HEK293 (cell line): ENCODE results near the gene SEC16A.

ENCODE experiments used
- GLIS1 ChIP-seq: fragments of 450-650 bp; formaldehyde crosslinking; IDR thresholded peaks from 2 replicates; pipeline ENCODE4 v1.5.1; 2016; ENCODE audit warnings: missing biosample characterization, missing genetic modification characterization
- GLIS2 ChIP-seq: fragments of 450-650 bp; formaldehyde crosslinking; IDR thresholded peaks from 2 replicates; pipeline ENCODE4 v1.5.1; 2016; ENCODE audit warnings: missing biosample characterization, missing genetic modification characterization
- HOXA7 ChIP-seq: sonication (generic); formaldehyde crosslinking; IDR thresholded peaks from 2 replicates; pipeline ENCODE4 v1.8.1; 2022; ENCODE audit warnings: missing genetic modification reagents, borderline replicate concordance
- OSR2 ChIP-seq: fragments of 450-650 bp; formaldehyde crosslinking; IDR thresholded peaks from 2 replicates; pipeline ENCODE4 v1.5.1; 2016; ENCODE audit warnings: missing biosample characterization, missing genetic modification characterization
- REPIN1 ChIP-seq: fragments of 450-650 bp; formaldehyde crosslinking; IDR thresholded peaks from 2 replicates; pipeline ENCODE4 v1.5.1; 2017; ENCODE audit warnings: missing biosample characterization, missing genetic modification characterization, low read depth
- SP7 ChIP-seq: fragments of 450-650 bp; formaldehyde crosslinking; IDR thresholded peaks from 2 replicates; pipeline ENCODE4 v1.5.1; 2016; ENCODE audit warnings: missing biosample characterization, missing genetic modification characterization
- TCF7L2 ChIP-seq: IDR thresholded peaks from 2 replicates; pipeline ENCODE4 v1.6.1; 2011; ENCODE audit warnings: low read depth, mild to moderate bottlenecking, inconsistent platforms, low read length, moderate library complexity, borderline replicate concordance
- ZBTB8A ChIP-seq: fragments of 450-650 bp; formaldehyde crosslinking; IDR thresholded peaks from 2 replicates; pipeline ENCODE4 v1.5.1; 2016; ENCODE audit warnings: missing biosample characterization, missing genetic modification characterization
- ZIC2 ChIP-seq: fragments of 450-650 bp; formaldehyde crosslinking; IDR thresholded peaks from 2 replicates; pipeline ENCODE4 v1.5.1; 2016; ENCODE audit warnings: missing biosample characterization, missing genetic modification characterization
- ZNF10 ChIP-seq: fragments of 450-650 bp; formaldehyde crosslinking; IDR thresholded peaks from 2 replicates; pipeline ENCODE4 v1.5.1; 2017; ENCODE audit warnings: missing biosample characterization, missing genetic modification characterization
- ZNF112 ChIP-seq: fragments of 450-650 bp; formaldehyde crosslinking; IDR thresholded peaks from 2 replicates; pipeline ENCODE4 v1.5.0; 2017; ENCODE audit warnings: missing biosample characterization, missing genetic modification characterization
- ZNF23 ChIP-seq: fragments of 450-650 bp; formaldehyde crosslinking; IDR thresholded peaks from 2 replicates; pipeline ENCODE4 v1.5.1; 2016; ENCODE audit warnings: missing biosample characterization, missing genetic modification characterization, borderline replicate concordance
- ZNF302 ChIP-seq: fragments of 450-650 bp; formaldehyde crosslinking; IDR thresholded peaks from 2 replicates; pipeline ENCODE4 v1.5.1; 2016; ENCODE audit warnings: missing biosample characterization, missing genetic modification characterization, low read depth
- ZNF366 ChIP-seq: fragments of 450-650 bp; formaldehyde crosslinking; conservative IDR thresholded peaks from 2 replicates; pipeline ENCODE4 v1.5.1; 2016; ENCODE audit warnings: missing biosample characterization, missing genetic modification characterization
- ZNF529 ChIP-seq: fragments of 450-650 bp; formaldehyde crosslinking; IDR thresholded peaks from 2 replicates; pipeline ENCODE4 v1.5.1; 2017; ENCODE audit warnings: missing genetic modification characterization, missing biosample characterization; ENCODE audit not compliant: insufficient replicate concordance
- ZNF596 ChIP-seq: fragments of 450-650 bp; IDR thresholded peaks from 2 replicates; pipeline ENCODE4 v1.5.0; 2018; ENCODE audit warnings: missing biosample characterization, mild to moderate bottlenecking, missing genetic modification characterization, moderate library complexity
- ZNF600 ChIP-seq: fragments of 450-650 bp; formaldehyde crosslinking; IDR thresholded peaks from 2 replicates; pipeline ENCODE4 v1.5.1; 2016; ENCODE audit warnings: missing biosample characterization, missing genetic modification characterization
- ZNF707 ChIP-seq: fragments of 450-650 bp; formaldehyde crosslinking; IDR thresholded peaks from 2 replicates; pipeline ENCODE4 v1.5.1; 2016; ENCODE audit warnings: missing biosample characterization, missing genetic modification characterization
- ZSCAN30 ChIP-seq: fragments of 450-650 bp; IDR thresholded peaks from 2 replicates; pipeline ENCODE4 v1.5.1; 2018; ENCODE audit warnings: missing biosample characterization, mild to moderate bottlenecking, missing genetic modification characterization, moderate library complexity
- TF ChIP-seq, protein P1 (sequence below): fragments of 450-650 bp; formaldehyde crosslinking; IDR thresholded peaks from 2 replicates; pipeline ENCODE4 v1.5.1; 2016; ENCODE audit warnings: missing biosample characterization, missing genetic modification characterization
- TF ChIP-seq, protein P2 (sequence below): fragments of 450-650 bp; formaldehyde crosslinking; IDR thresholded peaks from 2 replicates; pipeline ENCODE4 v1.5.1; 2016; ENCODE audit warnings: missing biosample characterization, missing genetic modification characterization, borderline replicate concordance
- TF ChIP-seq, protein P3 (sequence below): fragments of 450-650 bp; formaldehyde crosslinking; IDR thresholded peaks from 2 replicates; pipeline ENCODE4 v1.5.1; 2016; ENCODE audit warnings: missing biosample characterization, missing genetic modification characterization
- TF ChIP-seq, protein P4 (sequence below): fragments of 450-650 bp; IDR thresholded peaks from 2 replicates; pipeline ENCODE4 v1.5.1; 2018; ENCODE audit warnings: missing biosample characterization, missing genetic modification characterization
- TF ChIP-seq, protein P5 (sequence below): fragments of 450-650 bp; formaldehyde crosslinking; IDR thresholded peaks from 2 replicates; pipeline ENCODE4 v1.5.1; 2017; ENCODE audit warnings: missing biosample characterization, mild to moderate bottlenecking, missing genetic modification characterization, moderate library complexity
- TF ChIP-seq, protein P6 (sequence below): fragments of 450-650 bp; formaldehyde crosslinking; conservative IDR thresholded peaks from 2 replicates; pipeline ENCODE4 v1.5.1; 2016; ENCODE audit warnings: low read depth, missing biosample characterization, missing genetic modification characterization

SEC16A gene

DNA sequence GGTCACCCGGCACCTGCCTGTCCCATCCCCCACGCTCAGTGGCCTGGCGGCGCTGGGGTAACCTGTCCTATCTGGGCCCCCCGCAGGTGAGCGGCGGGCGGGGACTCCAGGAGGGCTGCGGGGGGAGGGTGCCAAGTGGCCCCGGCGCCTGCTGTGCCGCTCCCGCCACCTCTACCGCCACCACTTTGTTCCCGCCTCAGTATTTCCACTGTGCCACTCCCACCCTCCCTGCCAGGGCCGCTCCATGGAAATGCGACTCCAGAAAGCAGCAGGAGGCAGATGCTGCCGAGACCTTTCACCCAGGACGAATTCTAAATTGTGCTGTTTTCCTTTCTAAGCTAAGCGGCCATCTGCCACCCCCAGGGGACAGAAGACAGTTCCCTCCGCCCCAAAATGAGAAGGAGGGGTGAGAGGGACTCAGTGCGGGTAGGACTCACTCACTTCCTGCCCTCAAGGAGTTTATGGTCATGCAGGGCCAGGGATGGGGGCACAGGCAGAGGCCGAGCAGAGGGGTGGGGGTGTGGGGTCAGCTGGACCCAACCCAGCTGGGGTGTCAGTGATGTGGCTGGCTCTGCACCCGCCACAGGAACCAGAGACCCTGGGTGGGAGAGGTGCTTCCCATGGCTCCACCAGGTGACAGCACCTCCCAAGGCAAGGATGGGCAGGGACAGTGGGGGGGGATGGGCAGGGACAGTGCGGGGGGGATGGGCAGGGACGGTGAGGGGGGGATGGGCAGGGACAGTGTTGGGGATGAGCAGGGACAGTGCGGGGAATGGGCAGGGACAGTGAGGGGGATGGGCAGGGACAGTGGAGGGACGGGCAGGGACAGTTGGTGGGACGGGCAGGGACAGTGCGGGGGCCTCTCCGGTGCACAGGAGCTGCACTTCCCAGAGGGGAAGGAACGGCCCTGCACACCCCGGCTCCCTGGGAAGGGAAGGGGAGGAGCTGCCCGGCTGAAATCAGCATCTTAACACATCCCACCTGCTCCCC lies 45.2 kb upstream of the SEC16A start (continued):
- TF ChIP-seq, protein P1, sequence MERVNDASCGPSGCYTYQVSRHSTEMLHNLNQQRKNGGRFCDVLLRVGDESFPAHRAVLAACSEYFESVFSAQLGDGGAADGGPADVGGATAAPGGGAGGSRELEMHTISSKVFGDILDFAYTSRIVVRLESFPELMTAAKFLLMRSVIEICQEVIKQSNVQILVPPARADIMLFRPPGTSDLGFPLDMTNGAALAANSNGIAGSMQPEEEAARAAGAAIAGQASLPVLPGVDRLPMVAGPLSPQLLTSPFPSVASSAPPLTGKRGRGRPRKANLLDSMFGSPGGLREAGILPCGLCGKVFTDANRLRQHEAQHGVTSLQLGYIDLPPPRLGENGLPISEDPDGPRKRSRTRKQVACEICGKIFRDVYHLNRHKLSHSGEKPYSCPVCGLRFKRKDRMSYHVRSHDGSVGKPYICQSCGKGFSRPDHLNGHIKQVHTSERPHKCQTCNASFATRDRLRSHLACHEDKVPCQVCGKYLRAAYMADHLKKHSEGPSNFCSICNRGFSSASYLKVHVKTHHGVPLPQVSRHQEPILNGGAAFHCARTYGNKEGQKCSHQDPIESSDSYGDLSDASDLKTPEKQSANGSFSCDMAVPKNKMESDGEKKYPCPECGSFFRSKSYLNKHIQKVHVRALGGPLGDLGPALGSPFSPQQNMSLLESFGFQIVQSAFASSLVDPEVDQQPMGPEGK (tag by site-specific recombination): peak; percentile 76
- TF ChIP-seq, protein P2, sequence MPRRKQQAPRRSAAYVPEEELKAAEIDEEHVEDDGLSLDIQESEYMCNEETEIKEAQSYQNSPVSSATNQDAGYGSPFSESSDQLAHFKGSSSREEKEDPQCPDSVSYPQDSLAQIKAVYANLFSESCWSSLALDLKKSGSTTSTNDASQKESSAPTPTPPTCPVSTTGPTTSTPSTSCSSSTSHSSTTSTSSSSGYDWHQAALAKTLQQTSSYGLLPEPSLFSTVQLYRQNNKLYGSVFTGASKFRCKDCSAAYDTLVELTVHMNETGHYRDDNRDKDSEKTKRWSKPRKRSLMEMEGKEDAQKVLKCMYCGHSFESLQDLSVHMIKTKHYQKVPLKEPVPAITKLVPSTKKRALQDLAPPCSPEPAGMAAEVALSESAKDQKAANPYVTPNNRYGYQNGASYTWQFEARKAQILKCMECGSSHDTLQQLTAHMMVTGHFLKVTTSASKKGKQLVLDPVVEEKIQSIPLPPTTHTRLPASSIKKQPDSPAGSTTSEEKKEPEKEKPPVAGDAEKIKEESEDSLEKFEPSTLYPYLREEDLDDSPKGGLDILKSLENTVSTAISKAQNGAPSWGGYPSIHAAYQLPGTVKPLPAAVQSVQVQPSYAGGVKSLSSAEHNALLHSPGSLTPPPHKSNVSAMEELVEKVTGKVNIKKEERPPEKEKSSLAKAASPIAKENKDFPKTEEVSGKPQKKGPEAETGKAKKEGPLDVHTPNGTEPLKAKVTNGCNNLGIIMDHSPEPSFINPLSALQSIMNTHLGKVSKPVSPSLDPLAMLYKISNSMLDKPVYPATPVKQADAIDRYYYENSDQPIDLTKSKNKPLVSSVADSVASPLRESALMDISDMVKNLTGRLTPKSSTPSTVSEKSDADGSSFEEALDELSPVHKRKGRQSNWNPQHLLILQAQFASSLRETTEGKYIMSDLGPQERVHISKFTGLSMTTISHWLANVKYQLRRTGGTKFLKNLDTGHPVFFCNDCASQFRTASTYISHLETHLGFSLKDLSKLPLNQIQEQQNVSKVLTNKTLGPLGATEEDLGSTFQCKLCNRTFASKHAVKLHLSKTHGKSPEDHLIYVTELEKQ (tag by site-specific recombination): 0 out of 2 replicates have a peak, but pooled peaks have one; percentile 15
- TF ChIP-seq TCF7L2: peak; percentile 30; the same call in 1 of the 2 replicates
- TF ChIP-seq, protein P3, sequence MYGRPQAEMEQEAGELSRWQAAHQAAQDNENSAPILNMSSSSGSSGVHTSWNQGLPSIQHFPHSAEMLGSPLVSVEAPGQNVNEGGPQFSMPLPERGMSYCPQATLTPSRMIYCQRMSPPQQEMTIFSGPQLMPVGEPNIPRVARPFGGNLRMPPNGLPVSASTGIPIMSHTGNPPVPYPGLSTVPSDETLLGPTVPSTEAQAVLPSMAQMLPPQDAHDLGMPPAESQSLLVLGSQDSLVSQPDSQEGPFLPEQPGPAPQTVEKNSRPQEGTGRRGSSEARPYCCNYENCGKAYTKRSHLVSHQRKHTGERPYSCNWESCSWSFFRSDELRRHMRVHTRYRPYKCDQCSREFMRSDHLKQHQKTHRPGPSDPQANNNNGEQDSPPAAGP (tag by site-specific recombination): peak; percentile 95
- 0 out of 2 replicates have a peak, but pooled peaks have one; percentile 17 for TF ChIP-seq ZSCAN30
- TF ChIP-seq, protein P4, sequence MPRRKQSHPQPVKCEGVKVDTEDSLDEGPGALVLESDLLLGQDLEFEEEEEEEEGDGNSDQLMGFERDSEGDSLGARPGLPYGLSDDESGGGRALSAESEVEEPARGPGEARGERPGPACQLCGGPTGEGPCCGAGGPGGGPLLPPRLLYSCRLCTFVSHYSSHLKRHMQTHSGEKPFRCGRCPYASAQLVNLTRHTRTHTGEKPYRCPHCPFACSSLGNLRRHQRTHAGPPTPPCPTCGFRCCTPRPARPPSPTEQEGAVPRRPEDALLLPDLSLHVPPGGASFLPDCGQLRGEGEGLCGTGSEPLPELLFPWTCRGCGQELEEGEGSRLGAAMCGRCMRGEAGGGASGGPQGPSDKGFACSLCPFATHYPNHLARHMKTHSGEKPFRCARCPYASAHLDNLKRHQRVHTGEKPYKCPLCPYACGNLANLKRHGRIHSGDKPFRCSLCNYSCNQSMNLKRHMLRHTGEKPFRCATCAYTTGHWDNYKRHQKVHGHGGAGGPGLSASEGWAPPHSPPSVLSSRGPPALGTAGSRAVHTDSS (tag by site-specific recombination): no peak
- TF ChIP-seq, protein P5, sequence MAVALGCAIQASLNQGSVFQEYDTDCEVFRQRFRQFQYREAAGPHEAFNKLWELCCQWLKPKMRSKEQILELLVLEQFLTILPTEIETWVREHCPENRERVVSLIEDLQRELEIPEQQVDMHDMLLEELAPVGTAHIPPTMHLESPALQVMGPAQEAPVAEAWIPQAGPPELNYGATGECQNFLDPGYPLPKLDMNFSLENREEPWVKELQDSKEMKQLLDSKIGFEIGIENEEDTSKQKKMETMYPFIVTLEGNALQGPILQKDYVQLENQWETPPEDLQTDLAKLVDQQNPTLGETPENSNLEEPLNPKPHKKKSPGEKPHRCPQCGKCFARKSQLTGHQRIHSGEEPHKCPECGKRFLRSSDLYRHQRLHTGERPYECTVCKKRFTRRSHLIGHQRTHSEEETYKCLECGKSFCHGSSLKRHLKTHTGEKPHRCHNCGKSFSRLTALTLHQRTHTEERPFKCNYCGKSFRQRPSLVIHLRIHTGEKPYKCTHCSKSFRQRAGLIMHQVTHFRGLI (tag by site-specific recombination): no peak
- TF ChIP-seq ZNF707 (tag by site-specific recombination): no peak
- TF ChIP-seq GLIS2 (tag by site-specific recombination): peak; percentile 54; the same call in 1 of the 2 replicates
- peak; percentile 46; the same call in 1 of the 2 replicates for TF ChIP-seq ZNF600 (tag by site-specific recombination)
- TF ChIP-seq ZIC2 (tag by site-specific recombination): peak; percentile 95
- peak; percentile 61; the same call in 1 of the 2 replicates for TF ChIP-seq ZBTB8A (tag by site-specific recombination)
- TF ChIP-seq OSR2 (tag by site-specific recombination): peak; percentile 82
- TF ChIP-seq REPIN1 (tag by site-specific recombination): no peak
- TF ChIP-seq ZNF366 (tag by site-specific recombination): no peak
- peak; percentile 66 for TF ChIP-seq ZNF10
- 0 out of 2 replicates have a peak, but pooled peaks have one; percentile 33 for TF ChIP-seq ZNF596 (tag by site-specific recombination)
- TF ChIP-seq ZNF302 (tag by site-specific recombination): no peak
- TF ChIP-seq ZNF529 (tag by site-specific recombination): no peak
- no peak for TF ChIP-seq ZNF112
- TF ChIP-seq SP7: peak; percentile 79
- no peak for TF ChIP-seq HOXA7 (CRISPR knock-in tag)
- peak; percentile 97 for TF ChIP-seq GLIS1 (tag by site-specific recombination)
- TF ChIP-seq, protein P6, sequence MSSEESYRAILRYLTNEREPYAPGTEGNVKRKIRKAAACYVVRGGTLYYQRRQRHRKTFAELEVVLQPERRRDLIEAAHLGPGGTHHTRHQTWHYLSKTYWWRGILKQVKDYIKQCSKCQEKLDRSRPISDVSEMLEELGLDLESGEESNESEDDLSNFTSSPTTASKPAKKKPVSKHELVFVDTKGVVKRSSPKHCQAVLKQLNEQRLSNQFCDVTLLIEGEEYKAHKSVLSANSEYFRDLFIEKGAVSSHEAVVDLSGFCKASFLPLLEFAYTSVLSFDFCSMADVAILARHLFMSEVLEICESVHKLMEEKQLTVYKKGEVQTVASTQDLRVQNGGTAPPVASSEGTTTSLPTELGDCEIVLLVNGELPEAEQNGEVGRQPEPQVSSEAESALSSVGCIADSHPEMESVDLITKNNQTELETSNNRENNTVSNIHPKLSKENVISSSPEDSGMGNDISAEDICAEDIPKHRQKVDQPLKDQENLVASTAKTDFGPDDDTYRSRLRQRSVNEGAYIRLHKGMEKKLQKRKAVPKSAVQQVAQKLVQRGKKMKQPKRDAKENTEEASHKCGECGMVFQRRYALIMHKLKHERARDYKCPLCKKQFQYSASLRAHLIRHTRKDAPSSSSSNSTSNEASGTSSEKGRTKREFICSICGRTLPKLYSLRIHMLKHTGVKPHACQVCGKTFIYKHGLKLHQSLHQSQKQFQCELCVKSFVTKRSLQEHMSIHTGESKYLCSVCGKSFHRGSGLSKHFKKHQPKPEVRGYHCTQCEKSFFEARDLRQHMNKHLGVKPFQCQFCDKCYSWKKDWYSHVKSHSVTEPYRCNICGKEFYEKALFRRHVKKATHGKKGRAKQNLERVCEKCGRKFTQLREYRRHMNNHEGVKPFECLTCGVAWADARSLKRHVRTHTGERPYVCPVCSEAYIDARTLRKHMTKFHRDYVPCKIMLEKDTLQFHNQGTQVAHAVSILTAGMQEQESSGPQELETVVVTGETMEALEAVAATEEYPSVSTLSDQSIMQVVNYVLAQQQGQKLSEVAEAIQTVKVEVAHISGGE: 0 out of 2 replicates have a peak, but pooled peaks have one; percentile 39
- TF ChIP-seq ZNF23: no peak
